GM21447 (cell line): ENCODE results near the gene ACAD9.
"Not testable (repeated sequence)": the region's sequence is repeated elsewhere in the genome, so short reads cannot be mapped to it uniquely, and the experiment has no call there.

ENCODE experiments used
- ATAC-seq: cut with Tn5 transposase; IDR thresholded peaks from one replicate; pipeline ENCODE4 v1.9.1; 2021; ENCODE audit not compliant: unreplicated experiment

The ACAD9 gene

DNA sequence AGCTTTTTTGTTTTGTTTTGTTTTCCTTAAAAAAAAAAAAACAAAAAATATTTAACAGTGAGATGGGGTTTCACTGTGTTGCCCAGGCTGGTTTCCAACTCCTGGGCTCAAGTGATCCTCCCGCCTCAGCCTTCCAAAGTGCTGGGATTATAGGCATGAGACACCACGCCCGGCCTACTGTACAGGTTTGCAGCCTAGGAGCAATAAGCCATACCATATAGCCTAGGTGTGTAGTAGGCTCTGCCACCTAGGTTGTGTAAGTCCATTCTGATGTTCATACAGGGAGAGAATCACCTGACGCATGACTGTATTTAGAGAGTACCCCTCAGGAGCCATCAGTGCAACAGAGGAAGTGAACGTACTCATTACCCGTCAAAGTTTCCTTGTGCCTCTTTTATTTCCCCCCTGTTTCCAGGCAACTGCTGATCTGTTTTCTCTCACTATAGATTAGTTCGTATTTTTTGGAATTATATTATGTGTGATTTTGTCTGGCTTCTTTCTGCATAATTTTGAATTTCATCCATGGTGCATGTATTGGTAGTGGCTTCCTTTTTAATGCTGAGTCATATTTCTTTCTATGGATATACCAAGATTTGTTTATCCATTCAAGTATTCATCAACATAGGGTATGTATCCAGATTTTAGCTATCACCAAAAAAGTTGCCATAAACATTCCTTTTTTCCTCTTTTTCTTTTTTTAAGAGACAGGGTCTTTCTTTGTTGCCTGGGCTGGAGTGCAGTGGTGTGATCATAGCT is 9.9 kb downstream of the ACAD9 start:
- ATAC-seq, result no peak

DNA sequence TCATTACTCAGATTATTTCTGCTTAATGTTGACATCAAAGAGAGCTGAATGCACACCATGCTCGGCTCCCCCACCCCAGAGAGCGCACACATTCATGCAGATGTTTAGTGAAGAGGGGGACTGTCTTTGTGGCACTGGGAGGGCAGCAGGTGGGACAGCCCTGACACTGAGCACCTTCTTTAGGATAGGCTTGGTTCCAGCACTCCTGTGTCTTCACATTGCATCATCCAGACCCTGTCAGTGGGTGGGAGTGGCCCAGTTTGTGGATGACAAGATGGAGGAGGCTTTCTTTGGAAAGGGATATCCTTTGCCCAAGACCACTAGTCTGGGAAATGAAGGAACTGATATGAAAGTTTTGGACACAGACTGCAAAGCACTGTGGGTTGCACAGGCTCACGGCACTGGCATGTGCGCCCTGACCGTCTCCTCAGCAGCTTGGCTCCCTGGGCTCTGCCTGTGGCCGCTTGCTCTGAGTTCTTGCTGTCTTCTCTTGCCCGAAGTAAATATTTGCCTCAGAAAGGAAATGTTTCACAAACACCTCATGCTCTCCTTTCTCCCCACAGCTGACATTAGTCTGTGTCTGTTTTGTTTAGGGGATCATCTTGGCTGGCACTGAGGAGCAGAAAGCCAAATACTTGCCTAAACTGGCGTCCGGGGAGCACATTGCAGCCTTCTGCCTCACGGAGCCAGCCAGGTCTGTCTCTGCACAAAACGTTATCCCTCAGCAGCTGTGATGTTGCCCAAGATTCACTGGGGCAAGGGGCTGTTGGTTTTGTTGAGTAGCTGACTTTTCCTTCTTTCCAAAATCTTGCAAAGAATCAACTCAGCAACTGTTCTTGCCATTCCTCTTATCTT is 16.6 kb downstream of the ACAD9 start:
- ATAC-seq, result no peak

DNA sequence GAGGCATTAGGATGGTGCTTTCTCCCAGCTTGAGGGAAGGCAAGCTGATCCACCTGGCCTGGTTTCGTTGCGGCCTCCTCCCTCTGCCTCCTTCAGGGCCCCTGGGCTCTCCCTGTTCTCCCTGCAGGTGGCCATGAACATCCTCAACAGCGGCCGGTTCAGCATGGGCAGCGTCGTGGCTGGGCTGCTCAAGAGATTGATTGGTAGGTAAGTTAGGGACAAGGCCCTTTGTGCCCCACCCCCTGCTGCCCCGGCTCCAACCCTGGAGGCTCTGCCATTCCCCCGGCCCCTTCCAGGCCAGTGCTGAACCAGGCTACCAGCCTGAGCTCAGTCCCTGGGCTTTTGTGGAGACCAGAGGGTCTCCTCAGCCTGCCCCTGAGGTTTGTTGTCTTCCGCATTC is 23.0 kb downstream of the ACAD9 start:
- ATAC-seq, result no peak

DNA sequence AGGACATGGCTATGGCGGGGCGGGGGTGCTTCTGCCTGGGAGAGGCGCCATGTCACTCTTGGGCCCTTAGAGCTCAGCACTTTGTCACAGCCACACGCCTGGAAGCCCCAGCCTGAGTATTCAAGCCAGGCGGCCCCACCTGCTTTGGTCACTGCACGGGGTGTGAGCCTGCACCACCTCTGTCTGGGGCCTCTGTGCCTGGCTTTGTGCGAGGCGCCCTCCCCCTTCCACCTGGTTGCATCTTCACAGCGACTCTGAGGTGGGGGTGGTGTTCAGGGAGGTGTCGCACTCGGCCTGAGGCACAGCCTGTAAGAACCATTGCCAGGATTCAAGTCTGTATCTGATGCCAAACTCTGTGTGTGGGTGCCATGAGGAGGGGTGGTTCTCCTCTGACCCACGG is 24.1 kb downstream of the ACAD9 start:
- ATAC-seq, result no peak

- no peak for ATAC-seq
These were observed 26.8 kb downstream of the ACAD9 start for GRCh38 chr3:128906031-128906803.

GRCh38 chr3:128906804-128907525 is 27.5 kb downstream of the ACAD9 start:
- ATAC-seq, result no peak

DNA sequence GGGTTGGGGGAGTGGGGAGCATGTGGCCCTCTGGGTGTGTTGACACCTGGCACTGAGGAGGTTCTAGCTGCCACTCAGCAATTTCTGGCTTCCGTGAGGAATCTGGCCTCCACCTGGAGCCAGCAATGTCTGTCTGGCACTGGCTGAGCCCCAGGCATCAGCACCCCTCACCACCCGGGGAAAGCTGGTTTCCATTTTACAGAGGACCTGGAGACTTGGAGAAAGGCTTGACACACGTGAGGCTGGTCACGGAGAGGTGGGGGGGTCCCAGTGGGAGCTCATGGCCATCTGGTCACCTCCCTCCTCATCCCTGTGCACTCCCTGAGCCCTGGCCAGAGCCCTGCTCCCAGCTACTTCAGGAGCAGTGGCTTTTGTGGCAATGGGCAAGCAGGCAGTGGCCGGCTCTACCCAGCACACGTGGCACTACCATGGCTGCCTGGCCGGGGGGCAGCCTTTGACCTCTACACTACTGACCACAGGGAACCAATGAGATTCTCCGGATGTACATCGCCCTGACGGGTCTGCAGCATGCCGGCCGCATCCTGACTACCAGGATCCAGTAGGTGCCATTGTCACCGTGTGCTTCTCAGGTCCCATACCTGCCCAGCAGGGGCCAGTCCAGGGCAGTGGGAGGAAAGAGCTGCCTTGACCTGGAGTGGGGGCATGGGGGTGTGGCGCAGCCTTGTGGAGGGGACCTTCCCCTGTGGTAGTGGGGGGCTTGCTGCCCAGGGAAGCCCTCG is 28.5 kb downstream of the ACAD9 start:
- ATAC-seq, result no peak

- no peak for ATAC-seq
These were observed 29.5 kb downstream of the ACAD9 start for GRCh38 chr3:128908951-128909350.

DNA sequence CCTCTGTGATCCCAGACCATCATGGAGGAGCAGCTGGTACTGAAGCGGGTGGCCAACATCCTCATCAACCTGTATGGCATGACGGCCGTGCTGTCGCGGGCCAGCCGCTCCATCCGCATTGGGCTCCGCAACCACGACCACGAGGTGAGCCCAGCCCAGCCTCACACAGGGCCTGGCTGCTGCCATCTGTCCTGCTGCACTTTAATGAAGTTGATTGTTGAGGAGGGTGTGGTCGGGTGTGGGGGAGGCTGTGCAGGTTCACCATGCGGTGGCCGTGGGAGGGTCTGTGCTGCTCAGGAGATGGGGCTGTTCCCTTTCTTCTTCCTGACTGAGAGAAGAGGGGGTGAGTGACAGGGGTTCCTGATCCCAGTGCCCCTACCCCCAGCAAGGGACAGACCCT is 30.6 kb downstream of the ACAD9 start:
- ATAC-seq, result no peak

GRCh38 chr3:128911911-128912310 is 32.5 kb downstream of the ACAD9 start:
- no peak for ATAC-seq

GRCh38 chr3:128914966-128915645 is 35.7 kb downstream of the ACAD9 start:
- ATAC-seq, result no peak

GRCh38 chr3:128917291-128917690 is 37.9 kb downstream of the ACAD9 start:
- no peak for ATAC-seq

- ATAC-seq, result no peak
These were observed 40.6 kb downstream of the ACAD9 start for GRCh38 chr3:128919988-128920387.

- ATAC-seq, result no peak
These were observed 43.5 kb downstream of the ACAD9 start for GRCh38 chr3:128922804-128923459.

- no peak for ATAC-seq
These were observed 44.2 kb downstream of the ACAD9 start for GRCh38 chr3:128923576-128923975.

DNA sequence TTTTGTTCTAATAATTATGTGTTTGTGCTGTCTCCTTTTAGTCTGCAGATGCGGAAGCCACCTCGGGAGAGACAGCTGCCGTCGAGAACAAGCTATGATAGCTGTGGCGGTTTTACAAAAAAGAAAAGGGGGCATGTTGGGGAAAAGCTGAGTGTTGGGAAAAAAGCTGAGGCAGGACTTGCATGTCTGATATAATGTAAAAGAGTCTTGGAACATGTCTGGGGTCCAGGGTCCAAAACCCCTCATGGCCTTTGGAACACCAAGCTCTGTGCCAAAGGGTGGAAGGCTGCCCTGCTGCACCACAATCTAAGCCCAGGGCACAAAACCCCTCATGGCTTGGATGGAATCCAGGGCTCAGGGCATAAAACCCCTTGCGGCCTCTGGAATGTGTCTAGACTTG is 44.6 kb downstream of the ACAD9 start:
- ATAC-seq, result not testable (repeated sequence)

DNA sequence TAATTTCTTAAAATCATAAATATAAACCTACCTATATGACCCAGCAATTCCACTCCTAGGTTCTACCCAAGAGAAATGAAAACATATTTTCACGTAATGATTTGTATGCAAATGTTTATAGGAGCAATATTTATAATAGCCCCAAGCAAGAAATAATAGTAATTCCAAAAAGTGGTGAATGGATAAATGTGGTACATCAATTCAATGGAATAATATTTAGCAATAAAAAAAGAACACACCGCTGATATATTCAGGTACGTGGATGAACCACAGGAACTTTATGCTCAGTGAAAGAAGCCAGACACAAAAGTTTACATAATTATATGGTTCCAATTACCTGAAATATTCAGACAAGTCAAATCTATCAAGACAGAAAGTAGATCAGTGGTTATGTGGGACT is 49.9 kb downstream of the ACAD9 start:
- no peak for ATAC-seq

GRCh38 chr3:128931046-128931445 is 51.6 kb downstream of the ACAD9 start:
- no peak for ATAC-seq
